ENCODE results near the gene SLC66A1.

DNA sequence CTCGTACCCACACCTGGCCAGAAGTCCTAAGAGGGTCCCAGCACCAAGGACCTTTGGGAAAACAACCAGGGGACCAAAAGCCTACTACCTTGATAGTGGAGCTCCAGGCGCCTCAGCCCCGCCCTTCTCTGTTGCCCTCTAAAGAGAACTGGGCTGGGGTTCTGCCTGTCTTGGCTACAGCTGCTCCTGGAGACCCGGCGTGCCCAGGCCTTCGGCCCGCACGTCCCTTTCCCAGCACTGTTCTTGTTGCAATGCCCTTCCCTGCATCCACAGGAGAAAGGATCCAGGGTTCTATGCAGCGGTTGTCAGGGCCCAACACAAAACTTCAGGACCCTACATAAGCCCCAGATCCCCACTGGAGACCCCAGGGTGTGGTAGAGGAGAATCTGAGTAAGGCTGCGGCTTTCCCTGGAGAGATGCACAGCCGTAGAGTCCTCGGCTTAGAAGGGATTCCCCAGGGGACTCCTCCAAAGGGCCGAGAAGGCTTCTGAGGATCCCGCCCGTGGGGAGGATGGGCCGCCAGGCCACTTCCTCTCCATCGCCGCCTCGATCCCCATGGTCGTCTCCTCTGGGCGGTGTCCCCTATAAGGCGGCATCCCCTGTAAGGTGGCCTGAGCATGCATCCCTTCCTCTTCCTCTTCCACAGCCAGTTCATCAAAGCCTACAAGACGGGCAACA, 12.0 kb downstream of the SLC66A1 start:
- TF ChIP-seq, protein P1, sequence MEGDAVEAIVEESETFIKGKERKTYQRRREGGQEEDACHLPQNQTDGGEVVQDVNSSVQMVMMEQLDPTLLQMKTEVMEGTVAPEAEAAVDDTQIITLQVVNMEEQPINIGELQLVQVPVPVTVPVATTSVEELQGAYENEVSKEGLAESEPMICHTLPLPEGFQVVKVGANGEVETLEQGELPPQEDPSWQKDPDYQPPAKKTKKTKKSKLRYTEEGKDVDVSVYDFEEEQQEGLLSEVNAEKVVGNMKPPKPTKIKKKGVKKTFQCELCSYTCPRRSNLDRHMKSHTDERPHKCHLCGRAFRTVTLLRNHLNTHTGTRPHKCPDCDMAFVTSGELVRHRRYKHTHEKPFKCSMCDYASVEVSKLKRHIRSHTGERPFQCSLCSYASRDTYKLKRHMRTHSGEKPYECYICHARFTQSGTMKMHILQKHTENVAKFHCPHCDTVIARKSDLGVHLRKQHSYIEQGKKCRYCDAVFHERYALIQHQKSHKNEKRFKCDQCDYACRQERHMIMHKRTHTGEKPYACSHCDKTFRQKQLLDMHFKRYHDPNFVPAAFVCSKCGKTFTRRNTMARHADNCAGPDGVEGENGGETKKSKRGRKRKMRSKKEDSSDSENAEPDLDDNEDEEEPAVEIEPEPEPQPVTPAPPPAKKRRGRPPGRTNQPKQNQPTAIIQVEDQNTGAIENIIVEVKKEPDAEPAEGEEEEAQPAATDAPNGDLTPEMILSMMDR (IDR thresholded peaks at IDR 0.05) = no peak
- TF ChIP-seq NR1H2 (CRISPR knock-in tag; IDR thresholded peaks at IDR 0.05) (no peak), TCF7 (CRISPR knock-in tag; IDR thresholded peaks at IDR 0.05; ENCODE audit: low read depth) (no peak)
- TF ChIP-seq, protein P2, sequence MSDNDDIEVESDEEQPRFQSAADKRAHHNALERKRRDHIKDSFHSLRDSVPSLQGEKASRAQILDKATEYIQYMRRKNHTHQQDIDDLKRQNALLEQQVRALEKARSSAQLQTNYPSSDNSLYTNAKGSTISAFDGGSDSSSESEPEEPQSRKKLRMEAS (CRISPR knock-in tag; IDR thresholded peaks at IDR 0.05) = no peak

Data from WTC11 (cell line).